Measurements from ENCODE around the gene IDE. TPM values are rescaled to one million over a fixed set of nuclear protein-coding genes. Genes with fewer than 3 reads are reported as not detected.

Gene IDE
- total RNA-seq, 1 experiment from 2014 or later: 45.0 TPM

Other genes with a start within 250 kb of the IDE start
- gene KIF11, start 19.0 kb upstream of the IDE start, total RNA-seq (2014; rRNA removed; shearing (Covaris generic)): 18.6 and 39.8 TPM in 2 replicates
- gene HHEX, start 115.9 kb upstream of the IDE start, total RNA-seq (2014; rRNA removed; shearing (Covaris generic)): 0.54 and 0.98 TPM in 2 replicates